Activated naive CD4-positive, alpha-beta T cell treated with anti-CD3 and anti-CD28 coated beads, Interleukin-2, amount 50 U/mL, for 24 hours (primary cell): ENCODE data around the gene EPHA6.

ENCODE experiments used
- H3K27ac Mint-ChIP-seq: one replicate; pipeline ENCODE4 v1.8.0; 2021; ENCODE audit warnings: mild to moderate bottlenecking, mixed read lengths
- H3K27me3 Mint-ChIP-seq: one replicate; pipeline ENCODE4 v1.8.0; 2021; ENCODE audit warnings: mixed read lengths
- H3K36me3 Mint-ChIP-seq: one replicate; pipeline ENCODE4 v1.8.0; 2021; ENCODE audit warnings: mixed read lengths
- H3K4me1 Mint-ChIP-seq: one replicate; pipeline ENCODE4 v1.8.0; 2021; ENCODE audit warnings: mixed read lengths
- H3K4me3 Mint-ChIP-seq: one replicate; pipeline ENCODE4 v1.8.0; 2021; ENCODE audit warnings: mild to moderate bottlenecking, mixed read lengths
- H3K9me3 Mint-ChIP-seq: one replicate; pipeline ENCODE4 v1.8.0; 2021; ENCODE audit warnings: mixed read lengths

Gene EPHA6

DNA sequence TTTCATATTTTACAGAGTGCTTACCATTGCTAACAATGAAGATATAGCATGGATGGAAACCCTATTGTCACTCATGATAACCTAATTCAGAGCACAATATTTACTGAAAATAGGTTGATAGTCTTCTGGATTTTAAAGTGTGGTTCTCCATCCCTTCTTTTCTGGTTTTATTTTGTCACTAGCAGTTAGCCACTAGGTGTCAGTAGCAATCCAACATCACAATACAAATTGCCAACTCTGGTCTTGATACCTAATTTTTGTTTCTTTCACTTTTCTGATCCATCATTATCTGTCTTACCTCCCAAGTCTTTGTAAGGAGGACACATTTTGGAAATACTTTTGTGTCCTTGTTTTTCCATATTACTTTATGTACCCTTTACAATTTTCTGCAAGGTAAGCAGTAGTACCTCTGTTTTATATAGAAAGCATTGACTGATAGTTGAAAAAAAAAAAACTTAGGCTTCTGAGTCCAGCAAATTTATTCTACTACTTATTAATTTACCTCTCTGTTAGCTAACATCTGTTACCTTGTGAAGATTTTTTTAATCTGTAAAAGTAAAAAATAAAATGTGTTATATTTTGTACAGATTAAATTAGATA lies 979.1 kb downstream of the EPHA6 start:
- Mint-ChIP-seq H3K36me3 (no peaks in the 10 kb centered on the region), H3K9me3 (no peaks in the 10 kb centered on the region), H3K27me3 (no peaks in the 10 kb centered on the region), H3K4me3 (no peak overlapping the region), H3K4me1 (no peaks in the 10 kb centered on the region), H3K27ac (no peak overlapping the region)

- no peaks in the 10 kb centered on the region for H3K9me3 Mint-ChIP-seq
Measured at GRCh38 chr3:97795951-97796350, 981.6 kb downstream of the EPHA6 start.

More at GRCh38 chr3:97795951-97796350, 981.6 kb downstream of the EPHA6 start:
- Mint-ChIP-seq H3K4me3 (no peak overlapping the region), H3K27me3 (no peaks in the 10 kb centered on the region), H3K27ac (no peak overlapping the region), H3K4me1 (no peaks in the 10 kb centered on the region), H3K36me3 (no peaks in the 10 kb centered on the region)
